ENCODE data around the gene IL1RN.

IL1RN gene

GRCh38 chr2:113127646-113128570 is 510 bp downstream of the IL1RN start:
- DNase-seq, result no peak

- no peak for DNase-seq
Observed at GRCh38 chr2:113129519-113130078, 2.2 kb downstream of the IL1RN start.

GRCh38 chr2:113131352-113132185 is 4.2 kb downstream of the IL1RN start:
- DNase-seq, result no peak

GRCh38 chr2:113132414-113133021 is 5.1 kb downstream of the IL1RN start:
- no peak for DNase-seq

- no peak for DNase-seq
Observed at GRCh38 chr2:113133704-113134598, 6.6 kb downstream of the IL1RN start.

- no peak for DNase-seq
Observed at GRCh38 chr2:113134717-113135116, 7.3 kb downstream of the IL1RN start.

- DNase-seq, result no peak
Observed at GRCh38 chr2:113135317-113135716, 7.9 kb downstream of the IL1RN start.

- DNase-seq, result peak in 7 of 51 donors; percentile 2 to 29 (median 14)
Observed at GRCh38 chr2:113136828-113137775, 9.7 kb downstream of the IL1RN start.

GRCh38 chr2:113137827-113138226 is 10.4 kb downstream of the IL1RN start:
- no peak for DNase-seq

GRCh38 chr2:113138428-113139322 is 11.3 kb downstream of the IL1RN start:
- DNase-seq, result peak in 6 of 51 donors; percentile 5 to 55 (median 18)

- DNase-seq, result no peak
Observed at GRCh38 chr2:113141451-113141850, 14.1 kb downstream of the IL1RN start.

GRCh38 chr2:113142290-113142689 is 14.9 kb downstream of the IL1RN start:
- DNase-seq, result no peak

- no peak for DNase-seq
Observed at GRCh38 chr2:113144259-113144658, 16.9 kb downstream of the IL1RN start.

GRCh38 chr2:113148606-113149552 is 21.5 kb downstream of the IL1RN start:
- no peak for DNase-seq

- no peak for DNase-seq
Observed at GRCh38 chr2:113149553-113150257, 22.3 kb downstream of the IL1RN start.

- DNase-seq, result no peak
Observed at GRCh38 chr2:113150258-113150601, 22.8 kb downstream of the IL1RN start.

GRCh38 chr2:113155331-113155730 is 27.9 kb downstream of the IL1RN start:
- no peak for DNase-seq

Measured in hypothalamus (tissue), 51 donors.